PC-3 (cell line): ENCODE measurements around the gene GDPD5.

Experiments used
- EZH2 ChIP-seq: fragments of 300-600 bp; sonication (generic); IDR thresholded peaks from one replicate; pipeline ENCODE4 v1.6.1; 2017; ENCODE audit warnings: antibody characterized with exemption, mild to moderate bottlenecking, low read length; ENCODE audit not compliant: unreplicated experiment
- TF ChIP-seq, protein P1 (sequence below): fragments of 300-600 bp; sonication (generic); conservative IDR thresholded peaks from 2 replicates; pipeline ENCODE4 v1.5.1; 2017; ENCODE audit warnings: antibody characterized with exemption, low read depth, mild to moderate bottlenecking, low read length

DNA sequence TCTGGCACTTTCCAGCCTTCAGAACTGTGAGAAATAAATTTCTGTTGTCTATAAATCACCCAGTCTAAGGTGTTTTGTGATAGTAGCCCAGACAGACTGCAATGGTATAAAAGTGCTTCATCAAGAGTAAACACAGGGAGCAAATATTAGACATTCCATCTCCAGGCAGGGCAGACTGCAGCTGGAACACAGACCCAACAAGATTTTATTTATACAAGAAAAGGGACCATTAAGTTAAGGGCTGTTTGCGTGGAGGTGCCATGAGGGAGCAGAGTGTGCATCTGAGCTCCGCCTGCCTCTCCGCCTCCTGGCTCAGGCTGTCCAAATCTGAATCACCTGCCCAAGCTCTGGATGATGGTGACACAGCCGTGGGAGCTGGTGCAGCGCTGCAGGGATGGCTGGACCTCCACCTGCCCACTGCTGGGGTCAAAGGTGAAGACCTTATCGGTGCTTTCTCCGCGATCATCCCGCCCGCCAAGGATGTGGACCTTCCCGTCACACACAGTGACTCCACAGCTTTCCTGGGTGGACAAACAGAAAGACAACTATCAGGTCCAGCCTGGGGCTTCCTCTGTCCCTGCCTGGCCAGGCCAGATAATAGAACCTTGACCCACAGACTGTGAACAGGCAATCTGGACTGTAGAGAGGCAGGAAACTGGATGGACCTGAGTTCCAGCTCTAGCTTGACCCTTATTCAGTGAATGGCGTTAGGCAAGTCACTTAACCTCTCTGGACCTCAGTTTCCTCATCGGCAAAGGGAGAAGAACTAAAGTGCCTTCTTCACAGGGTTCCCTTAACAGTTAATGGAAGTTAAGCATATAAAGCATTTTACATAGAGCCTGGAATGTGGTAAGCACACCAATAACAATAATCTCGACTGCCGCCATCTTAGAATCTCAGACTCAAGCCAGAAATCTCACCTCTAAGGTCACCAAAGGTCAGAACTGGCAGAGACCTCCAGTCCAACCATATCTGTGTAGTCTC, 103.2 kb downstream of the GDPD5 start:
- TF ChIP-seq, protein P1, sequence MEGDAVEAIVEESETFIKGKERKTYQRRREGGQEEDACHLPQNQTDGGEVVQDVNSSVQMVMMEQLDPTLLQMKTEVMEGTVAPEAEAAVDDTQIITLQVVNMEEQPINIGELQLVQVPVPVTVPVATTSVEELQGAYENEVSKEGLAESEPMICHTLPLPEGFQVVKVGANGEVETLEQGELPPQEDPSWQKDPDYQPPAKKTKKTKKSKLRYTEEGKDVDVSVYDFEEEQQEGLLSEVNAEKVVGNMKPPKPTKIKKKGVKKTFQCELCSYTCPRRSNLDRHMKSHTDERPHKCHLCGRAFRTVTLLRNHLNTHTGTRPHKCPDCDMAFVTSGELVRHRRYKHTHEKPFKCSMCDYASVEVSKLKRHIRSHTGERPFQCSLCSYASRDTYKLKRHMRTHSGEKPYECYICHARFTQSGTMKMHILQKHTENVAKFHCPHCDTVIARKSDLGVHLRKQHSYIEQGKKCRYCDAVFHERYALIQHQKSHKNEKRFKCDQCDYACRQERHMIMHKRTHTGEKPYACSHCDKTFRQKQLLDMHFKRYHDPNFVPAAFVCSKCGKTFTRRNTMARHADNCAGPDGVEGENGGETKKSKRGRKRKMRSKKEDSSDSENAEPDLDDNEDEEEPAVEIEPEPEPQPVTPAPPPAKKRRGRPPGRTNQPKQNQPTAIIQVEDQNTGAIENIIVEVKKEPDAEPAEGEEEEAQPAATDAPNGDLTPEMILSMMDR, result no peak
- TF ChIP-seq EZH2, result no peak
